DMS53 treated with DMSO at 0.1 percent for 48 hours (cell line): Measurements from ENCODE around the gene PPP2R5B.
A peak's percentile ranks its signal among the peaks of the same experiment; 100 is the strongest.

Experiments
- DNase-seq: peaks from one replicate; lab custom pipeline; 2025; ENCODE audit not compliant: unreplicated experiment; lab: John Stamatoyannopoulos, UW

The PPP2R5B gene

DNA sequence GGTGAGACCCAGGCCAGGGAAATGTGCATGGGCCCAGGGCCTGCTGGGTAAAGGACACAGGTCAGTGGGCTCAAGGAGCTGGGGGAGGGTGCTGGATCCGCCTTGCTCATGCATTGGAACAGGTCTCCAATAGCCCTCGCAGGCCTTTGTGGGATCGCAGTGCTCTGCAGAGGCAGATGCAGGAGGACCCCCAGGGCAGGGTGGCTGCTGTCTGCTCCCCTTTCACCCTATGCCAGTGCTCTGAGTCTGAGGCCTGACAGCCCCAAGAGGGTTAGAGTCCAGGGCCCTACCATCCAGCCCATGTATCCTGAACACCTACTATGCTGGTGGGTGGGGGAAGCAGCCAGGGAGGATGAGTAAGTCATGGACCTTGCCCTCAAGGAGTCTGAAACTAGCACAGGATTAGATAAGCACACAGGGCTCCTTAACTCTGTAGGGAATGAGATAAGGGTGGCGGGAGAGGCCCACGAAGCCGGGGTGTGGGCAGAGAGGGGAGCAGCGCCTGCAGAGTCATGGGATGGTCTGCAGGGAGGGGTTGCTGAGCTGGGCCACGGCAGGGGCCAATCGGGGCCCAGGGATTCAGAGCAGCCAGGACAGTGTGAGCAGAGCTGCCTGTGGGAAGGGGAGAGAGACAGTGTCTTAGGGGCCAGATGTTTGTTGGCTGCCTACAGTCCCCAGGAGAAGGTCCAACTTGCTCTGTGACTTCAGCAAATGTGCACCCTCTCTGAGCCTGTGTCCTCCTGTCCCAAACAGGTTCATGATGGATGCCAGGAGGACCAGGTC, 35.6 kb upstream of the PPP2R5B start:
- DNase-seq: no peak

DNA sequence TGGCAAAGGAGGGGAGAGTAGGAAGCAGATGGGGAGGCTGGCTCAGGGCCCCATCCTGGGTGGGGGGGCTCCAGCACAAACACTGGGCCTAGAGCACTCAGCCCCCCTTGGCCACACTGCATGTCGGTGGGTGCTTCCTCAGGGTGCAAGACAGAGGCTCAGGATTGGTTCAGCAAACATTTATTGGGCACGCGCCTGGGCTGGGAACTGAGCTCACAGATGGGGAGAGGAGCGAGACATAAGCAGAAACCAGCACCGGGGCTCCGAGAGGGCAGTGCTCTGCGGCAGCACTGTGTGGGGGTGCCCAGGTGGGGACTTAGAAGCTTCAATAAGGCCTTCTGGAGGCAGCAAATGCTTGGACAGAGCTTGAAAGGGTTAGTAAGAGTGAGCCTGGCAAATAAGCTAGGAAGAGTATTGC, 34.0 kb upstream of the PPP2R5B start:
- DNase-seq: no peak

DNA sequence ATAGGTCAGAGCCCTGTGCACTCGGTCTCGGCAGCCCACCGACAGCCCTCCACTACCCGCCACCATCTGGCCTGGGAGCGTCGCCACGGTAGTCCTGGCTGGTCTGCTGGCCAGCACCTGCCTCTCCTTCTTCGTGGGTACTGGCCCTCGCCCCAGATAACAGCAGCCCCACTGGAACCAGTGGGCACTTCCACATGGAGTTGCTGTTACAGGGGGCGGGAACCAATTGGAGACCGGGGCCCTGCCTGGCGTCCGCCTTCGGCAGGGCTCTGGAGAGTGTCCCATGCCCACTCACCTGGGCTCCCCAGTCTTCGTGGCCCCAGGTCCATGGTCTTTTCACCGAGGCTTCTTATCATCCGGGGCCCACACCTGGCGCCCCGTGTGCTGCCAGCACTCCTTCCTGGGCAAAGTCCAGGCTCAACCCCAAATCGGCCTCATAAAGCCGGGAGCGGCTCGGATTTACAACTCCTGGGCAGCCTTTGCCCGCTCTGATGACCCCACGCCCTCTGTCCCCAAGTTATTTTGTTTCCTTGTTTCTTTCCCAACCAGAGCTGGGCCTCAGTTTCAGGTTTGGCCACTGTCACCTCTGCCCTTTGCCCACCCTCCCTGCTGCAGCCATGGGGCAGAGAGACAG, 33.2 kb upstream of the PPP2R5B start:
- no peak for DNase-seq

- no peak for DNase-seq
Measured at GRCh38 chr11:64891880-64892279, 32.6 kb upstream of the PPP2R5B start.

GRCh38 chr11:64892411-64892831, 32.1 kb upstream of the PPP2R5B start:
- no peak for DNase-seq

DNA sequence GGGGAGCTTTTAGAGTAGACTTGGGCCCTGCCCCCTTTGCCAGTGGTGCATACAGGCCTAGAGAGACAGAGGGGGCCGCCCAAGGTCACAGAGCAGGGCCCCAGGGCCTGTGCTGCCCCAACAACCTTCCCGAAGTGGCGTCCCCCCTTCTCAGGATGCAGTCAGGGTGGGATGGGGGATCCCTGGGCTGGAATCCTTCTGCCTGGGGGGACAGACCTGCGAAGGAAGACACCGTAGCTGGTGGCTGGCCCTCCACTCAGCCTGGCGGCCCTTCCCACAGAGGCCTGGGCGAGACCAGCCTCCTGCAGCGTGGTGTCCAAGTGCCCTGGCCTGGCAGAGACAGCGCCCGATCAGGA, 31.7 kb upstream of the PPP2R5B start:
- no peak for DNase-seq

DNA sequence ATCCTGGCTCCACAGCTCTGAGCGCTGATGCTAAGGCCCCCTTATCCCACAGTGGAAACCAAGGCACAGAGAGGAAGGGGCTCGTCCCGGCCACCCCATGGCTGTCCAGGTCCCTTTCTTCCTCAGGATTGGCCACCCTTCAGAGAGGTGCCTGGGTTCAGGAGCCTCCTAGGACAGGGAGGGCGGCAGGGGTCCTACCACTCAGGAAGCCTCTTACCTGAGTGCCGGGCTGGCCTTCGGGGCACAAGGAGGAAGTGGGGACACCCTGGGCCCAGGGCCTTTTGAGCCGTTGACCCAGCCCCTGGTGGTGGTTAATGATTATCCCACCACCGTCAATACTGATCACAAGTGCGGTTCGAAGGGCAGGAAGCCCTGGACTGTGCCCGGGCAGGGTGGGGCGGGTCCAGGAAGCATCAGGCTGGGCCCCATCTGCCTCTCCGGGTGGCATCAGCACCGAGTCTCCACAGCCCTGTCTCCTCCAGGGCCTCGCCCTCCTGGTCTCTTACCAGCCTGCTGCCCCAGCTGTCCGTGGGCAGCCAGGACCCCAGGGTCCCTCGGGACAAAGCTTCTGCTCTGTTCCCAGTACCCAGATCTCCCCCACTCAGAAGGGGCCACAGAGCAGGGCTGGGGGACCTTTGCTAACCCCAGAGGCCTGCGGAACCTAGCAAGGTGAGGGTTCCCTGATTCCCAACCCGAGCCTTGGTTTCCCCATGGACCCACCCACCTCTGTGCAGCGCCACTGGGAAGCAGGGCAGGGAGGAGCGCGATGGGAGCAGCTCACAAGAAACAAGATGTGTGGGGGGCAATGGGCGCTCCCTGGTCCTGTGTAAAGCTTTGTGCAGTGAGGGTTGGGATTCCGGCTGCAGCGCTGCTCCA, 31.1 kb upstream of the PPP2R5B start:
- peak; percentile 70 for DNase-seq

DNA sequence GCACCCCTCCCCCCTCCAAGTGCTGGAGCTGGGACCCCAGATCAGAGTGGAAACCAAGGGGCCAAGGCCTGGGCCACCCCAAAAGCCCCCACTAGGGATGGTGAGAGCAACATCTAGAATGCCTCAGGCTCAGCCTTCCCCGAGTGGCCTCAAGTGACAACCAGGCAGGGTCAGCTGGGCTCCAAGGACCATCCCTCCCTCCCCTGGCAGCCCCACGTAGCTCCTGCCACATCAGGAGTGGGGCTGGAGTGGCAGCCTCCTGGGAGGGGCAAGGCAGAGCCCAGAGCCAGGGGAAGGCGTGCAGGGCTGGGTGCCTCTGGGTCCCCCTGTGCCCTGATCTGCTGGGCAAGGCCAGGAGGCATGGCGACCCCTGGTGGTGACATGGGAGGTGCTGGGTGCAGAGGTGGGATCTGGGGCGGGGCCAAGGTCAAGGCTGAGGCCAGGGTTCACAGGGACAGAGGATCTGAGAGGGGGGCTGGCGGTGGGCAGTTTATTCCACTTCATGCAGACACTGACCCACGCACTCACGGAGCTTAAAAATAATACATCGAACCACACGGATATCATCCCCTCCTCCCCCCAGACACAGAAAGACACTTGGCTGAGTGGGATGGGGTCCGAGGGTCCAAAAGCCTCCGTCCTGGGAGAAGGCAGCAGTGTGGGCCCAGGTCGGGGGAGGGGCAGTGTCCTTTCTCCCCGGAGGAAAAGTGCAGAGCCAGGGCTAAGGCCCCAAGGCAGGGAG, 30.2 kb upstream of the PPP2R5B start:
- DNase-seq: peak; percentile 31

- no peak for DNase-seq
Measured at GRCh38 chr11:64894812-64895452, 29.6 kb upstream of the PPP2R5B start.

DNA sequence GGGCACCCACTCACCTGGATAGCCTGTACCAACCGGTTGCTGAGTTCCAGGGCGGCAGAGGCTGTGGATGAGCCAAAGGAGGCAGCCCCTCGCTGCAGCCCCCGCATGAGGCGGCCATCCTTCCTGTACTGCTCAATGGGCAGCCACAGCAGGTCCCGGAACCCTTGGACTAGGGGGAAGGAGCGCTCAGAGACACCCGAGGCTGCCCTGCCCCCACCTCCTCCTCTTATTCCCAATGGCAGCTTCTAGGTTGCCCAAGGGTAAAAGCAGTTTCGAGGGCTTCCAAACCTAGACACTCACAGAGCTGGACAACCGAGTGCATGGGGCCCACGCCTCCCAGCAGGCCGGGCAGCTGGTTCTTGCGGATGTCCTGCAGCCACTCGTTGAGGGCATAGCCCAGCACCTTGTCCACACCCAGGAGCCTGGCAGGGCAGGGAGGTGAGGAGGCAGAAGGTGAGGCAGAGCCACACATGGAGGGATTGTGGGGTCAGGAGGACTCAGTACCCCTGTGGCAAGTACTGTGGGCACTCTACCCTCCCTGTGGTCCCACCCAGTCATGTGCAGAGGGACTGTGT, 28.0 kb upstream of the PPP2R5B start:
- DNase-seq: no peak

DNA sequence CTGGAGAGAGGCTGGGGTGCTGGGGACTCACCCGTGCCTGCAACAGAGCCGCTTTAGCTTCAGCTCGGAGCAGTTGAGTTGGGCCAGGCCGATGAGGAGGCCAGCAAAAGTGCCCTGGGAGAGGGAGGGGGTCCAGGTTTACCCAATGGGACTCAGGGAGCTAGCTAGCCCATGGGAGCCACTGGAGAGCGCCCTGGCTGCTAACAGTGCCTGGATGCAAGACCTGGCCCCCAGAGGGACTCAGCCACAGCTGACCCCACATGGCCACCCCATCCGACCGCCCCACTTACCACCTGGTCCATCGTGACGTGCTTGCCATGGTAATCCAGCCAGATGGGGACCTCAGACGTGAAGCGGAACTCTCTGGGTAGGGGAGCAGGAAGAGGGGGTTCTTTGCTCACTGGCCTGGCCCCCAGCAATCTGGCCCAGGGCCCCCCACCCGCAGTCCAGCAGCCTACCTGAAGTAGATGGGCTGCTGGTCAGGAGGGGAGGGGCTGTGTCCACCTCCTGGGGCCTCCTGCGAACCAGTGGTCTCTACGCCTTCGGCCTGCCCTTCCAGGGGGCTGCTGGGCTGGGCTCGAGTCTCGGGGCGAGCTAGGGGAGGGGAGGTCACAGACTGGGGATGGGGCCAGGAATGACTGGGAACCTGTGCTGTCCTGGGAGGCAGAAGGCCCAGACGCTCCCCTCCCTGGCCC, 27.0 kb upstream of the PPP2R5B start:
- no peak for DNase-seq

DNA sequence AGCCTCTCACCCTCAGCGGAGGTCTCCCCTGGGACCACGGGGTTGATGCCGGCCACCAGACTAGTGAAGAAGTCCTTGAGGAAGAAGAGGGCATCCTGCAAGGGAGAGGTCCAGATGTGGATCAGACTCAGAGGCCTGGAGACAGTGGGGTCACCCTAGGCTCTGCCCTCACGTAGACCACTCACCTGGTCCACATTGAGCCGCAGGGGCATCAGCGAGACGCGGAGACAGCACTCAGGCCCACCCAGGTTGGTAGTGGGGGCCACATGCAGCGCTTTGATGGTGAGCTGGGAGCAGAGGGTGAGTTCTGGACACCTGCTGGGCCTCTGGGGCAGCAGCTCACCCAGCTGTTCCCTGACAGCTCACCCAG, 26.4 kb upstream of the PPP2R5B start:
- DNase-seq: no peak

DNA sequence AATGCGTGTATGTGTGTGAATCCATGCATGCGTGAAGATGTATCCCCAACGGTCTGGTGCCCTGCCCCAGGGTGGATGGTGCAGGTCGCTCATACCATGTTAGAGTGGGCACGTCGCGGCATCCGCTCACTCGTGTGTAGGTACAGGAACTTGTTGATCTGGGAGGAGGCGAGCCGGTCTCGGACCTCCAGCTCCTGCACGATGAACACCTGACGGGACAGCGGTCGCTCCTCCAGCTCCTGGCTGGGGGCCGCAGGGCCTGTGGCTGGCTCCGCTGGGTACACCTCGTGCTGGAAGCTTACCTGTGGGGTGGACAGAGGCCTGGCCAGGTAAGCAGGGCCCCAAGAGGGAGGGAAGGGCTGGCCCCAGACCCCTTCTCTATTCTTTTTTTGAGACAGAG, 25.9 kb upstream of the PPP2R5B start:
- DNase-seq: no peak

DNA sequence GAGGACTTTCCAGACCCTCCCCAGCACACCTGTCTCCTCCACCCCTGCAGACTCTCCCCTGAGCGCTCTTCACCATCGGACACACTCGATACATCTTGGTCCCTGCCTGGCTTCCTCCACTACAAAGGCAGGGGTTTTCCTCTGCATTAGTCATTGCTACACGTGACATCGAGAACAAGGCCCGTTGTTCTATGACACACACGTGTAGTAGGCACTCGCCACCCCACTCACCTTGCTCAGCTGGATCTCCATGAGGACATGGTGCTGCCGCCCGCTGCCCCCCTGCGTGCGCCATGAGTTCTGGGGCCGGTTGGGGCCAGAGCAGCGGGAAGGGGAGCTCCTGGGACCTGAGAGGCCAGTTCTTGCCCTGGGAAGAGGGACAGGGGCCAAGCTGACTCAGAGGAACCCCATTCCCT, 24.2 kb upstream of the PPP2R5B start:
- DNase-seq: peak; percentile 72

DNA sequence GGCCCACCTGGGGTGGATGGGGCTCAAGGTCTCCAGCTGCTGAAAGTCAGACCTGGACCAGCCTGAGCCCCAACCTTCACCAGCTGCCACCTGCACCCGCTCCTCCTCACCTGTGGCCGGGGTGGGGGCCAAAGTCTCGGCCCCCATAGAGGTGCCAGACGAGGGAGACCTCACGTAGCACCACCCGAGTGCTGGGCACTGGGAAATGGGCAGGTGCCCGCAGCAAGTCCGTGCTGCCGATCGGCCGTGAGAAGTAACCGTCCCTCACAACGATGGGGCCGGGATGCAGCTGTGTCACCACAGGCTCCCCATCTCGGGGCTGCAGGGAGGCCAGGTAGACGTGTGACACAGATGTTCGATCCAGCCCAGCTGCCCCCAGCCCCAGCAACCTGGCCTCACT, 23.7 kb upstream of the PPP2R5B start:
- no peak for DNase-seq

- no peak for DNase-seq
Measured at GRCh38 chr11:64902102-64902900, 22.2 kb upstream of the PPP2R5B start.

DNA sequence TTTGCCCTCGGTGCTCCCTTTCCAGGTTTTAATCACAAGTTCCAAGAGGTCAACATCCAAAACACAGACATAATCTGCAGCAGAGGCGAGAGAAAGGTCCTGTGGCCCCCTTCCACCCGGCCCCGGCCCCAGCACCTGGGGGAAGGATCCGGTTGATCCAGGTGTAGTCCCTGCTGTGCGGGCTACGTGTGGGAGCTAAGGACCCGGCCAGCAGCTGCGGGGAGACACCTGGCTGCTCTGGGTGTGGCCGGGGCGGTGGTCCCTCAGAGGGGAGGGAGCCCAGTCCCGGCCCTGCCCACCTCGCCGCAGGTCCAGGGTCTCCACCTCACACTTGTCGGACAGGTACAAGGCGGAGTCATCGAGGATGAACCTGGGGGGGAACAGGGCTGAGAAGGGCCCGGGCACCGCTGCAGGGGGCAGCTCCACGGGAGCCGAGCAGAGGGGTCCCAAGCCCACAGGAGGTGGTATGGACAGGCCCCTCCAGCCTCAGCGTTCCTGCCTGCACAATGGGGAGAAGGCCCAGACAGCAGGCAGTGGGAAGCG, 21.1 kb upstream of the PPP2R5B start:
- DNase-seq: no peak

GRCh38 chr11:64905516-64906313, 18.8 kb upstream of the PPP2R5B start:
- DNase-seq: no peak
